Measurements from ENCODE around the gene SUV39H2. TPM values are rescaled to one million over a fixed set of nuclear protein-coding genes. Genes with fewer than 3 reads are reported as not detected.

SUV39H2 gene
- total RNA-seq, 1 experiment from 2014 or later, result 16.0 TPM

DNA sequence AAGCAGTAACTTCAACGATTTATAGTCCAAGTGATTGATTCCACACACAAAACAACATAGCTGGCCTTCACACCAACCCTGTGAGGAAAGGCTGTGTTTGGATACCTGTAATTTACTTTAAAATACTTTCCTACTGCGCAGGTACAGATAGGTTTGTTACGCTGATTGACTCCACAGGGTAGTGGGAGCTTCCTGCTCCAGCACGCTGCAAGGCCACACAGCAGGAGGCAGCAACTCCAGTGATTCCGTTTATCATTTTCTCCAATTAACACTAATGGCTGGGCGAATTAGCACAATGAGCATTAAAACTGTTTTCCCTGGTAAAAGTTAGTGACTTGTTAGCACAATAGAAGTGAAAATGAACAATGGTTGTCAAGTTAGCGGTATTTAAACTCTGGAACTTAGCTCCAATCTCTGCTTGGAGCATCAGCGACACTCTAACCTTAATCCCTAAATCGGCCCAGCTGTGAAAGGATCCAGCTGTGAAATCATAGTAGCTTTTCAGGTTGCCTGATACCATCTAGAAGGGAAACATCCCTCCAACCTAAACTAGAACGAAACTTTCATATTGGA, 74.3 kb downstream of the SUV39H2 start:
- peak; percentile 3 for DNase-seq (ENCODE audit: unreplicated experiment)
- Mint-ChIP-seq H3K4me1 (ENCODE audit: insufficient read depth, unreplicated experiment) (peaks cover 5% of the 10 kb centered on the region), H3K36me3 (ENCODE audit: insufficient read depth, unreplicated experiment) (no peaks in the 10 kb centered on the region), H3K9me3 (ENCODE audit: unreplicated experiment) (no peaks in the 10 kb centered on the region), H3K4me3 (ENCODE audit: unreplicated experiment) (peak overlapping the region; percentile 92), H3K27me3 (ENCODE audit: insufficient read depth, unreplicated experiment) (no peaks in the 10 kb centered on the region), H3K27ac (ENCODE audit: low read depth, unreplicated experiment) (peak overlapping the region; percentile 90)
- CTCF ChIA-PET, result interaction anchor here (0.6 to 2.0 kb wide), 12 partner anchors 26 to 528 kb away, joined by 3 to 11 read pairs (median 4); partner anchors contain the start of gene SUV39H2
- TSS peak; percentile 41 for BruUV-seq (replicated peaks)
- POLR2A ChIA-PET, result interaction anchor here (0.9 to 3.2 kb wide), 14 partner anchors 23 to 214 kb away, joined by 3 to 32 read pairs (median 12); partner anchors contain the start of genes CDNF, HSPA14, MSANTD7 and RPP38
- TF ChIP-seq, protein P1, sequence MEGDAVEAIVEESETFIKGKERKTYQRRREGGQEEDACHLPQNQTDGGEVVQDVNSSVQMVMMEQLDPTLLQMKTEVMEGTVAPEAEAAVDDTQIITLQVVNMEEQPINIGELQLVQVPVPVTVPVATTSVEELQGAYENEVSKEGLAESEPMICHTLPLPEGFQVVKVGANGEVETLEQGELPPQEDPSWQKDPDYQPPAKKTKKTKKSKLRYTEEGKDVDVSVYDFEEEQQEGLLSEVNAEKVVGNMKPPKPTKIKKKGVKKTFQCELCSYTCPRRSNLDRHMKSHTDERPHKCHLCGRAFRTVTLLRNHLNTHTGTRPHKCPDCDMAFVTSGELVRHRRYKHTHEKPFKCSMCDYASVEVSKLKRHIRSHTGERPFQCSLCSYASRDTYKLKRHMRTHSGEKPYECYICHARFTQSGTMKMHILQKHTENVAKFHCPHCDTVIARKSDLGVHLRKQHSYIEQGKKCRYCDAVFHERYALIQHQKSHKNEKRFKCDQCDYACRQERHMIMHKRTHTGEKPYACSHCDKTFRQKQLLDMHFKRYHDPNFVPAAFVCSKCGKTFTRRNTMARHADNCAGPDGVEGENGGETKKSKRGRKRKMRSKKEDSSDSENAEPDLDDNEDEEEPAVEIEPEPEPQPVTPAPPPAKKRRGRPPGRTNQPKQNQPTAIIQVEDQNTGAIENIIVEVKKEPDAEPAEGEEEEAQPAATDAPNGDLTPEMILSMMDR (IDR thresholded peaks at IDR 0.05; ENCODE audit: unreplicated experiment), result no peak
- intact Hi-C loops (cut with micrococcal nuclease), result loop anchor here (5.0 kb wide), 2 partner anchors 116 to 154 kb away; partner anchors contain the start of genes CDNF, HSPA14 and MSANTD7

DNA sequence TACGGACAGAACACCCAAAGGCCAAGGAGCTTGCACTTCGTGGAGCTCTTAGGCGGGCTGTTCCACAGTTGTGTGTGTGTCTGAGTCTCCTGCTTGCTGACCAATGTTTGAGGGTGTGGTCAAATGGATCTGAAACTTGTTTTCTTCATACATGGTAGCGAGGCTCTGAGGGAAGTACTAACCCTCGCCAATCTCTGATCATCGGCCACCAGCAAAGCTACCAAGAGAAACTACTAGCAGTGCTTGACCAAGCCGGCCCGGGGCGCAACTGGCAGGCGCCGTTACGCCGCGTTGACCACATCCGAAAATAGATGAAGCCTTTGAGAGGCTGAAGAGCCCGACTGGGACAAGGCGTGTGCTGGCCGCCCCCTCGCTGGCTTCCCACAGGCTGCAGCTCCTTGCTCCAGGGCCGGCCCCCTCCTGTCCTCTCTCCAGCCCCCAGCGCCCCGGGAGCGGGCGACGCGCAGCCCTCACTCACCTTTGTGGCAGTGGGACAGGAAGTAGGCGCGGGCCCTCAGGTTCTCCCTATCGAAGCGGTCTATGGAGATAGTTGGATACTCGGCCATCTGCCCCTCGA, 74.8 kb downstream of the SUV39H2 start:
- TF ChIP-seq, protein P1 (IDR thresholded peaks at IDR 0.05; ENCODE audit: unreplicated experiment), result no peak
- Mint-ChIP-seq H3K4me3 (ENCODE audit: unreplicated experiment) (peak overlapping the region; percentile 92), H3K27me3 (ENCODE audit: insufficient read depth, unreplicated experiment) (no peaks in the 10 kb centered on the region), H3K4me1 (ENCODE audit: insufficient read depth, unreplicated experiment) (peaks cover 5% of the 10 kb centered on the region), H3K27ac (ENCODE audit: low read depth, unreplicated experiment) (peak overlapping the region; percentile 90), H3K9me3 (ENCODE audit: unreplicated experiment) (no peaks in the 10 kb centered on the region), H3K36me3 (ENCODE audit: insufficient read depth, unreplicated experiment) (no peaks in the 10 kb centered on the region)
- intact Hi-C loops (cut with micrococcal nuclease), result loop anchor here (5.0 kb wide), 2 partner anchors 116 to 154 kb away; partner anchors contain the start of genes CDNF, HSPA14 and MSANTD7
- CTCF ChIA-PET, result interaction anchor here (0.5 to 2.0 kb wide), 11 partner anchors 27 to 214 kb away, joined by 3 to 11 read pairs (median 4); partner anchors contain the start of gene SUV39H2
- BruUV-seq (replicated peaks), result no TSS peak
- POLR2A ChIA-PET, result interaction anchor here (0.7 to 3.2 kb wide), 21 partner anchors 9 to 214 kb away, joined by 3 to 32 read pairs (median 5); partner anchors contain the start of genes CDNF, HSPA14, MSANTD7 and RPP38
- DNase-seq (ENCODE audit: unreplicated experiment), result no peak

Other genes starting within 250 kb of the SUV39H2 start
- gene FAM107B, start 104.0 kb upstream of the SUV39H2 start, total RNA-seq (2022), result 32.1 and 41.3 TPM in 2 replicates
- 1.9 and 2.9 TPM in 2 replicates for gene CDNF, start 40.8 kb upstream of the SUV39H2 start, total RNA-seq (2022)
- gene HSPA14, start 40.6 kb upstream of the SUV39H2 start, total RNA-seq (2022), result 12.1 and 14.0 TPM in 2 replicates
- 17.2 and 18.1 TPM in 2 replicates for gene MSANTD7, start 40.6 kb upstream of the SUV39H2 start, total RNA-seq (2022)
- gene DCLRE1C, start 75.2 kb downstream of the SUV39H2 start, total RNA-seq (2022), result 10.3 and 11.5 TPM in 2 replicates
- 1.7 TPM in 1 of 2 replicates, not detected in the other for gene MEIG1, start 80.5 kb downstream of the SUV39H2 start, total RNA-seq (2022)
- gene OLAH, start 165.1 kb downstream of the SUV39H2 start, total RNA-seq (2022), result 1.4 and 2.1 TPM in 2 replicates
- 0.54 and 0.63 TPM in 2 replicates for gene ACBD7, start 209.9 kb downstream of the SUV39H2 start, total RNA-seq (2022)
- 26.4 and 30.8 TPM in 2 replicates for gene RPP38, start 218.5 kb downstream of the SUV39H2 start, total RNA-seq (2022)

Data from MCF 10A (cell line).